HG02840 (cell line): ENCODE data around the gene PDCD1.

Experiments used
- ATAC-seq: cut with Tn5 transposase; IDR thresholded peaks from one replicate; pipeline ENCODE4 v1.9.1; 2021; ENCODE audit warnings: mild to moderate bottlenecking, moderate library complexity, moderate number of reproducible peaks; ENCODE audit not compliant: unreplicated experiment, low FRiP score

The PDCD1 gene

GRCh38 chr2:241865957-241866789 is 7.5 kb upstream of the PDCD1 start:
- ATAC-seq: no peak

- ATAC-seq: no peak
Measured at GRCh38 chr2:241865416-241865956, 6.8 kb upstream of the PDCD1 start.

GRCh38 chr2:241864850-241865213 is 6.1 kb upstream of the PDCD1 start:
- no peak for ATAC-seq

- ATAC-seq: no peak
Measured at GRCh38 chr2:241864168-241864849, 5.6 kb upstream of the PDCD1 start.

DNA sequence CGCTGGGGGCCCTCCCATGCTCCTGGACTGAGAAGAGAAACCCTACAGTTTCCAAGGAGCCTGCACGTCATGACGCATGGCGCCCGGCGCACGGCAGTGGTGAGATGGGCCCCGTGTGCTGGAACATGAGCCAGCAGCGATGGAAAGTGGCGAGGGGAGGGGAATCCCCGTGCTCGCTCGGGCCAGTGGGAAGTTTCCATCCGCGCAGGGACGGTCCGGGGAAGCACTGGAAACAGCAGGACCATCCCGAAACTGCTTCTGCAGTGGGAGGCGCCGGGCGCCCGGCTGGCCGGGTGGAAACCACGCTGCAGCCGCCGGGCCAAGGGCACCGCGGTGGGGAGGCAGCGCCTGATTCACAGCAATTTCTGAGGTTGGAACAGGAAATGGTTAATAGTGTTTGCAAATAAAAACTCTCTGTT is 4.9 kb upstream of the PDCD1 start:
- ATAC-seq: no peak

DNA sequence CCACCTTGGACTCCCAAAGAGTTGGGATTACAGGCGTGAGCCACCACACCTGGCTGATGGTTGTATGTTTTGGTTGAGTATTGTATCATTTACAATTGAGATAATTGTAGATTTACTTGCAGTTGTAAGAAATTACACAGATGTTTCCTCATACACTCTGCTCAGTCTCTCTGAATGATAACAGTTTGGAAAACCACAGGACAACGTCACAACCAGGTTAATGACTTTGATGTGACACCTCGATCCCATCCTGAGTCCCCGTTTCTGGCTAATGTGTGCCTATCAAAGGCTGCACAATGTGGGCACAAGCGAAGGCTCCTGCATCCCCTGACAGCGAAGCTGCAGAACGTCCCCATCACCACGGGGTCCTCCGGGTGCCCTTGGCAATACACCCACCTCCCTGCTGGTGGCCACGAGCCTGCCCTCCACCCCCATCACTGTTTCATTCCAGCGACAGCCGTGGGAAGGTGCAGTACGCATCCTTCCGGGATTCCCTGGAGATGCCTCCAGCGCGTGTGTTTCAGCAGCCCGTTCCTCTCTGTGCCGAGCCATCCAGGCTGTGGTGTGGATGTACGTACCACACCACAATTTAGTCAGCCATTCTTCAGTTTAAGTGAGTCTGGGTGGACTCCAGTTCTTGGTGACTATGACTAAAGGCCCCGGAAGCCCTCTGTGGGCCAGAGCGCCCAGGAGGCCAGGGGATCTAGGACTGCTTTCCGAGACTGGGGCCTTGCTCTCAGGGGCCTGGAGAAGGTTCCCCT is 4.3 kb upstream of the PDCD1 start:
- ATAC-seq: no peak

DNA sequence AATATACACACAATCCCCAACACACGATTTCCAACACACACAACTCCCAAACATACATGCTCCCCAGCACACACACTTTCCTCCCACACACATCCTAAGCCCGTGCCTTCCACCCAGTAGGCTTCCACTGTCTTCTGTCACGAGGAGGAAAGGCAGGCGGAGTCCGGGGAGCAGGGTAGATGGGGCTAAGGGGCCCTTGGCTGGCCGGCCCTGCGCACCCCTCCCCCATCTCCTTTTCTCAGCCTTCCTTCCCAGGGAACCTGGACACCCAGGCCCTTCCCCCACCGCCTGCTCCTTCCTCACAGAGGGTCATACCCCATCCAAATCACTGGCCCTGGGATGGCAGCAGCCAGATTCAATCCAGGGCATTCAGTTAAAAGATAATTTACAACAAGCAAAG is 3.4 kb upstream of the PDCD1 start:
- ATAC-seq: no peak

DNA sequence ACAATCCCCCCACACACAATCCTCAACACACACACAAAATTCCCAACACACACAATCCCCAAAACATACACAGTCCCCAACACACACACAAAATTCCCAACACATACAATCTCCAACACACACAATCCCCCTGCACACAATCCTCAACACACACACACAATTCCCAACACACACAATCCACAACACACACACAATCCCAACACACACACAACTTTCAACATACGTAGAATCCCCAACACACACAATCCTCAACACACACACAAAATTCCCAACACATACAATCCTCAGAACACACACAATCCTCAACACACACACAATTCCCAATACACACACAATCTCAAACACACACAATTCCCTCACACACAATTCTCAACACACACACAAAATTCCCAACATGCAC is 2.6 kb upstream of the PDCD1 start:
- ATAC-seq: no peak

- ATAC-seq: no peak
Measured at GRCh38 chr2:241860184-241861078, 1.7 kb upstream of the PDCD1 start.

- ATAC-seq: peak; percentile 38
Measured at GRCh38 chr2:241859436-241860183, 916 bp upstream of the PDCD1 start.

DNA sequence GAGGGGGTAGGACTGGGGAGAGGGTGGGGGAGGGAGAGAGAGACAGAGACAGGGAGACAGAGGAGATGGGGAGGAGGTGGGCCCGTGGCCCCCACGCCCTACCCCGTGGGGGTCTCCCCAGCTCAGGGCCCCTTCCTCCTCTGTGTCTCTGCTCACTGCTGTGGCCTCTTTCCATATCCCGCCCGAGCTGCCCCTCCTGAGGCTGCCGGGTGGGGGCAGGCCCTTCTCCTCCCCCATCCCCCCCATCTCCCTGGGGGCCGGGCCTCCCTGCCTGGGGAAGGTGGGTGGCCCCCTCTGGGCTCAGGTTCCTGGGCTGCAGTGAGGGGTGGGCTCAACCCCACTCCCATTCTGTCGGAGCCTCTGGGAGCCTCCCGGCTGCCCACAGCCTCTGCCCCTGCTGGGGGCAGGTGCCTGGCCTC is 332 bp upstream of the PDCD1 start:
- peak; percentile 15 for ATAC-seq

- ATAC-seq: no peak
Measured at GRCh38 chr2:241857572-241858121, 1.0 kb downstream of the PDCD1 start.

DNA sequence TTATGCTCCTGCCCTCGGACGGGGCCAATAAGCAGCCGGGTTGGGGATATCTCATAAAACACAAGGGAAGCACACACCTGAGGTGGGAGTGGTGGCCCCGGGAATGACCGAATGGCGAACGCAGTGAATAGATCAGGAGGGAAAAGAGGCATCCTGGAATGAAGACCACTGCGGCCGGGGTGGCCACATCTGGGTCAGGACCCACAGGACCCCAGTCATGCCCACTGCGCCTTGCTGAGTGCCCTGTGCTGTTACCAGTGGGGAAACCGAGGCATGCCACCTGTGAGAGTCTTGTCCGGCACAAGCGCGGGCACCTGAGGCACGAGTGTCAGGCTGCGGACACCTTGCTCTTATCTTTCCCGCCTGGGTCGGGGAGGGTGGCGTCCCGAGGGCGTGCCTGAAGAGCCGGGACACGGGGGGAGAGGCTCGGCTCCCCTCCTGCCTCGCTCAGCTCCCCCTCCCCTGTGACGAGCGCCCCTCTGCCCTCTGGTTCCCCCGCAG is 1.6 kb downstream of the PDCD1 start:
- no peak for ATAC-seq

DNA sequence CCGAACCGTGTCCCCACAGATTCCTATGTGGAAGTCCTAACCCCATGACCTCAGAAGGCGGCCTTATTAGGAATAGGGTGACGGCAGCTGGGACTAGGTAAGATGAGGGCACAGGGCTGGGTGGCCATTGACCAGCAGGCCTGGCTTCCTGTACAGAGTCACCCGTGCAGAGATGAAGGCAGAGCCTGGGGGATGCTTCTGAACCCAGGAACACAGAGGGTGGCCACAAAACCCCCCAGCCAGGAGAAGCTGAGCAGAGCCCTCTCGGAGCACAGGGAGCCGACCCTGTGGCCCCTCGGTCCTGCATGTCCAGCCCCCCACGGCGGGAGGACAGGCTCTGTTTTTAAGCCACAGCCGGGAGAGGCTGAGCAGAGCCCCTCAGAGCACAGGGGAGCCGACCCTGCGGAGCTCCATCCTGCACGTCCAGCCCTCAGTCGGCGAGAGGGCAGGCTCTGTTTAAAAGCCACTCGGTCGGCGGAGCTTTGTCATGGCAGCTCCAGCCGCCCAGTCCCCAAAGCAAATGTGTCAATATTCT is 2.7 kb downstream of the PDCD1 start:
- no peak for ATAC-seq

DNA sequence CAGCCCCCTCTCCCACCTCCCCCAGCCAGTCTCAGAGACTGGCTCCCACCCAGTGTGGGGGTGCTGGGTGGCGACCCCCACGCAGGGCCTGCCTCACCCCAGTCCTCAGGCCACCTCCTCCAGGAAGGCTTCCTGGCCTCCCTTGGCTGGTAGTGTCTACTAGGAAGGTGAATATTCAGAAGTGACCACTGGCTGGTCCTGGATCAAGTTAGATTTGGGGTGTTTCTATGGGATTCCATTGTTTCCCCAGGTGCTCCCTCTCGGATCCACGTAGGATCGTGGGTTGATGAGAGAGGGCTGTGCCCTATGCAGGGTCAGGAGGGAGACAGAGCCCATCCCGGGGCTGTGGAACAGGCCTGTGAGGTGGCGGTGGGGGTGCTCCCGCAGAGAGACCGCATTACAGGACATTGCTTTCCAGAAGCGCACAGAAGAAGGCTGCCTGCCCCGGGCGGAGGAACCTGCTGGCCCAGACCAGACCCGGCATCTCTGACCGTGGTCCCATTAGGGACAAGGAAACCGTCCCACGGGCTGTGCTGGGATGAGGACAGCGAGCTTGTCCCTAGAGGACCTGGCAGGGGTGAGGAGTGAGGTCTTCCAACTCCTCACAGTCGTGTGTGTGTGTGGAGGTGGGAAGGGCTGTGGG is 3.3 kb downstream of the PDCD1 start:
- no peak for ATAC-seq

DNA sequence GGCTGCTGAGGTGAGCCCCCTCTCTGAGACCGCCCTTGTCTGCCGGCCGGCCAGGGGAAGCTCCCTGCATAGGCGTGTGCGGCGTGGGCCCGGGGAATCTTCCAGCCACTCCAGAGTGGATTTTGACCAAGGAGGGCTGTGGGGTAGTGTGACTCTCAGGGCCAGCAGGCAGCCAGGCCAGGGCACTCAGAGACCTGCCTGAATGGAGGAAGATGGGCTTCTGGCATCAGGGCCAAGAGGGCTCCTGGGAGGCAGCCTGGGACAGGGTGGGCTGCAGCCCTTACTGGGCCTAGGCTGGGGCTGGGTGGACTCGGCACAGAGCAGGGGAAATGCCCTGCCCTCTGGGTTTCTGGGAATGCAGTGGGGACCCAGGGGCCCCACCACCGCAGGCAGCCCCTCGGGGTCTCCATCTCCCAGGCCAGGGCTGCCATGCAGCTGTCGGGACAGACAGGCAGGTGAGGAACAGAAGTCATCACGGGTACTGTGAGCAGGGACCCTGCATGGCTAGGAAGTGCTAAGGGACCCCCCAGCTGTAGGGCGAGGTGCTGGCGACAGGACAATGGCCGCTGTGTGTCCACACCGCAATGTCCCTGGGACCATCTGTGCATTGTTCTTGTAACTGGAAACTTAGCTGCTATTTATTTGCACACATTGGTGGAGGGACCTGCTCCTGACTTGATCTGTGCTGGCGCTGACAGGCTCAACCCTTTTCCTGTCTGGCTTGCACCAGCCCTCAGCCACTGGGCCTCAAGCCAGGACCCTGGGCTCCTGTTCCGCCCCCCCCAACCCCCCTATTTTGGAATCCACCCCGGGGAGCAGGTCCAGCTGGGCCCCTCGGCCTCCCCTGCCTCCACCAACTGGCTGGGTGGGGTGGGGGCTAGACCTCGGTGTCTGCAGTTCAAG is 4.1 kb downstream of the PDCD1 start:
- ATAC-seq: no peak
